Thyroid gland (tissue), 4 donors: ENCODE results near the gene EEF1A2. TPM values are rescaled to one million over a fixed set of nuclear protein-coding genes. Genes with fewer than 3 reads are reported as not detected.

Experiments
- DNase-seq, 2 donors: peaks; one replicate each; pipeline ENCODE4 v3.0.0-alpha.2; 2019
- H3K27ac ChIP-seq, 3 donors: fragments of 200-600 bp; sonication (generic); 1 replicate in 2 of 3; 2 replicates in 1 of 3; pipeline ENCODE4 v1.5.1; 2016 to 2019; ENCODE audit warnings: mild to moderate bottlenecking in 1 of 3, moderate library complexity in 1 of 3
- H3K27me3 ChIP-seq: fragments of 200-600 bp; sonication (generic); one replicate; pipeline ENCODE4 v1.5.1; 2019
- H3K36me3 ChIP-seq, 2 donors: fragments of 200-600 bp; sonication (generic); one replicate each; pipeline ENCODE4 v1.5.1; 2016 to 2019
- H3K4me1 ChIP-seq, 2 donors: fragments of 200-600 bp; sonication (generic); one replicate each; pipeline ENCODE4 v1.5.1; 2017 to 2019
- H3K4me3 ChIP-seq, 3 donors: fragments of 200-600 bp; sonication (generic); replicated peaks in 1 of 3; 1 replicate in 2 of 3; 2 replicates in 1 of 3; pipeline ENCODE4 v1.5.1; 2016; ENCODE audit warnings: mild to moderate bottlenecking in 1 of 3
- H3K9me3 ChIP-seq: fragments of 200-600 bp; sonication (generic); one replicate; pipeline ENCODE4 v1.5.1; 2017
- CTCF ChIP-seq, 6 experiments: fragments of 200-600 bp in 3 of 6; fragments of 450-650 bp in 3 of 6; sonication (generic) in 3 of 6; IDR thresholded peaks; one replicate each; pipeline ENCODE4 v1.5.1; 2016 to 2019; ENCODE audit warnings: antibody characterized with exemption in 6 of 6, mild to moderate bottlenecking in 2 of 6, inconsistent platforms in 1 of 6, moderate library complexity in 1 of 6
- POLR2A ChIP-seq, 2 donors: fragments of 450-650 bp; IDR thresholded peaks; one replicate each; pipeline ENCODE4 v1.6.1; 2017; ENCODE audit warnings: antibody characterized with exemption in 2 of 2, mild to moderate bottlenecking in 2 of 2, moderate library complexity in 1 of 2
- WGBS, 2 donors: methylation state at CpG; one replicate each; pipeline ENCODE4 v1.1.5; 2017; 5-methylcytosine and 5-hydroxymethylcytosine counted together
- intact Hi-C: fragments of 100-400 bp; cut with DNase I; formaldehyde crosslinking; loops from one replicate; pipeline ENCODE4 v1.15.1; 2023
- total RNA-seq, 4 donors: library from RNA; depleted of rRNA; stranded (reverse); fragments of >200 nt; gene quantifications; one replicate each; pipeline ENCODE4 v1.2.3, GENCODE V29; 2016

The EEF1A2 gene
- total RNA-seq, 4 donors from 2014 or later, result 0.22 to 2.0 (median 1.3) TPM

- Histone ChIP-seq H3K4me1 (peaks cover 11 to 21% of the 10 kb centered on the region in 2 donors), H3K4me3 (peak within 1 kb of the TSS in 1 of 3 donors; percentile 16), H3K27ac (peak within 1 kb of the TSS; percentile 62 to 76 (median 72)), H3K36me3 (no peaks in the 10 kb centered on the region), H3K9me3 (no peaks in the 10 kb centered on the region), H3K27me3 (no peaks in the 10 kb centered on the region)
- no peak for TF ChIP-seq CTCF (IDR thresholded peaks at IDR 0.05)
- TF ChIP-seq POLR2A (IDR thresholded peaks at IDR 0.05), result no peak
- no peak for DNase-seq
- WGBS, 2 donors, result 90 to 93% methylated on average over 14 to 28 of the region's 29 CpGs
- intact Hi-C loops, result loop anchor here (2.0 to 10.0 kb wide), 5 partner anchors 205 to 528 kb away; partner anchors contain the start of genes ABHD16B and TCEA2
These were observed 38.2 kb upstream of the EEF1A2 start, which contains the start of gene PTK6 for GRCh38 chr20:63536997-63537524. Gene PTK6, minus strand, starts transcription at chr20:63537376. Its CDS starts 62 bp downstream, at chr20:63537314.

- WGBS, 2 donors, result 59 to 73% methylated on average over 17 to 33 of the region's 35 CpGs
- Histone ChIP-seq H3K36me3 (no peaks in the 10 kb centered on the region), H3K9me3 (no peaks in the 10 kb centered on the region), H3K4me1 (peaks cover 11 to 21% of the 10 kb centered on the region in 2 donors), H3K27me3 (no peaks in the 10 kb centered on the region), H3K27ac (no peak overlapping the region), H3K4me3 (no peak overlapping the region)
- intact Hi-C loops, result loop anchor here (2.0 to 10.0 kb wide), 5 partner anchors 206 to 528 kb away; partner anchors contain the start of genes ABHD16B and TCEA2
- no peak for DNase-seq
- TF ChIP-seq POLR2A (IDR thresholded peaks at IDR 0.05), result no peak
- no peak for TF ChIP-seq CTCF (IDR thresholded peaks at IDR 0.05)
These were observed 37.5 kb upstream of the EEF1A2 start for GRCh38 chr20:63536241-63536977.

GRCh38 chr20:63534831-63535651, 36.2 kb upstream of the EEF1A2 start:
- DNase-seq, result no peak
- H3K4me1 ChIP-seq, result peaks cover 11 to 21% of the 10 kb centered on the region in 2 donors
- TF ChIP-seq POLR2A (IDR thresholded peaks at IDR 0.05) (no peak), CTCF (IDR thresholded peaks at IDR 0.05) (no peak)
- no peaks in the 10 kb centered on the region for H3K27me3 ChIP-seq
- no peaks in the 10 kb centered on the region for H3K9me3 ChIP-seq
- H3K4me3 ChIP-seq, result no peak overlapping the region
- H3K36me3 ChIP-seq, result no peaks in the 10 kb centered on the region
- intact Hi-C loops, result loop anchor here (5.0 to 10.0 kb wide), 4 partner anchors 207 to 530 kb away; partner anchors contain the start of genes ABHD16B and TCEA2
- H3K27ac ChIP-seq, result no peak overlapping the region
- 69 to 80% methylated on average over 24 to 26 of the region's 49 CpGs for WGBS, 2 donors

GRCh38 chr20:63534427-63534830, 35.5 kb upstream of the EEF1A2 start:
- Histone ChIP-seq H3K27ac (no peak overlapping the region), H3K4me1 (peaks cover 11 to 21% of the 10 kb centered on the region in 2 donors), H3K36me3 (no peaks in the 10 kb centered on the region), H3K27me3 (no peaks in the 10 kb centered on the region), H3K4me3 (no peak overlapping the region), H3K9me3 (no peaks in the 10 kb centered on the region)
- 67% methylated on average over 3 of the region's 12 CpGs; no CpG with 5 or more reads in 1 of the 2 donors for WGBS, 2 donors
- no peak for DNase-seq
- intact Hi-C loops, result loop anchor here (10.0 kb wide), 2 partner anchors 250 to 530 kb away; partner anchors contain the start of gene TCEA2
- TF ChIP-seq CTCF (IDR thresholded peaks at IDR 0.05), result no peak
- TF ChIP-seq POLR2A (IDR thresholded peaks at IDR 0.05), result no peak
